Stimulated activated CD4-positive, alpha-beta T cell treated with anti-CD3 and anti-CD28 coated beads, Interleukin-15, amount 100 ng/mL, for 48 hours (primary cell): Measurements from ENCODE around the gene UBTD2.

Experiments used
- DNase-seq, 2 donors: peaks; one replicate each; pipeline ENCODE4 v3.0.0-alpha.2; 2020; ENCODE audit warnings: low read depth in 2 of 2

Gene UBTD2

DNA sequence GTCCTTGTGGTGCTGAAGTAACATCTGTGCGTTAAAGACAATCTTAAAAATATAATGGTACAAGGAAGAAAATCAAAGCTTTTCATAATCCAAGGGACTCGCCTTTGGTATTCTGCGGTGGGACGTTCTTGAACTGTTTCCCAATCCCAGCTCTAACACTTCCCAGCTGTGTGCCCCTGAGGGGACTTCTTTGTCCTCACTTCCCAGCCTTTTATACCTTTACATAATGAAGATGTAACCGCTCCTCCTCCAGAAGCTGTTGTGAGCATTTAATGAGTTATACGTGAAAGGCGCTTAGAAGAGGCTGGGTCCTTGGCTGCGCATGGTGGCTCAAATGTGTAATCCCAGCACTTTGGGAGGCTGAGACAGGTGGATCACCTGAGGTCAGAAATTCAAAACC lies 112.4 kb downstream of the UBTD2 start:
- DNase-seq: no peak

DNA sequence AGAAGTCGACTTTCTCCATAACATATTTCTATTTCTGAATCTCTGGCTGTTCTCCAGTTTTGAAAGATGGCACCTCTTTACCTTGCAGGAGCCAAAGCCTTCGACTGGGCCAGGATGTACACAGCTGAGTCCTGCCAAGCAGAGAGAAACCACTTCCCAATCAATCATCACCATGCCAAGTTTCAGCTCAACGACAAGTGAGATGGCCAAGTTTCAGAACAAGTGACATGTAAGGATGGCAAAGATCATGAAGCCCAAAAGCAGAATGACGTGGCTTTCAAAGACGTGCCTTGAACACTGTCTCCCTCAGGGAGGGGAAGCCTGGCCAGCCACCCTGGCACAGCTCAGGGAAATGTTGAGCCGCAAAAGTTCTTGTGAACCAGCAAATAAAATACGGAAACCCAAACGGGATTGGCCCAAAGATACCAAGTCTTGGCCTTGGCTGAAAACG lies 113.3 kb downstream of the UBTD2 start:
- no peak for DNase-seq

DNA sequence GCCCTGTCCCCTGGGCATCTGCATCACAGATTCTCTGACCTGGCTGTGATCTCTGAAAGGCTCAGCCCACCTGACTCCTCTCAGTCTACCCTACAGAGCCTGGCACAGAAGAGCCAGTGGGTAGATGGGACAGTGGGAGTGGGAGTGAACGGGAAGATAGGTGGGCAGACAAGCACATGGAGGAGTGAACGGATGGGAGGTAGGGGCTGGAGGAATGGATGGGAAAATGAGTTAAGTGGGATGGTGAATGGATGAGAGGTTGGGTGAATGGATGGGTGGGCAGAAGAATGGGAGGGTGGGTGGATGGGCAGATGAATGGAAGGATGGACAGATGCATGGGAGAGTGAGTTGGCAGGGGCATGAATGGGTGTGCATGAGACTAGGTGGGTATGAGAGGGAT lies 114.3 kb downstream of the UBTD2 start:
- DNase-seq: no peak

DNA sequence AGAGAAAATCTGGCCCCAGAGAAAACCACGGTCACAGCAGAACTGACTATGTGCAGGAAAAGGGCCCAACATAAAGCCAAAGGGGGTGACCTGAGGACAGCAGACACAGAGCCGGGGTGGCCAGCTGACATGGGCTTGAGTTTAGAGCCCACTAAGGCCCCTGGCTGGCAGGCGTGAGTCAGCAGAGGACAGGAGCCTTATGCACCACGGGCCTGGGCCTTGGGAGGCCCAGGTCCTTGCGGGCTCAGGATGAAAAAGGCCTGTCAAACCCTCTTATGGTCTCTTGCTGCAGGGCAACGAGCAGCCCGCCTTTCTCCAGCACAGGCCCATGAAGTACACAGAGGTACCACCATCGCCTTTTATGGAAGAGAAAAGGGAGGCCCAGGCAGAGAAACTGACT lies 115.3 kb downstream of the UBTD2 start:
- DNase-seq: no peak

DNA sequence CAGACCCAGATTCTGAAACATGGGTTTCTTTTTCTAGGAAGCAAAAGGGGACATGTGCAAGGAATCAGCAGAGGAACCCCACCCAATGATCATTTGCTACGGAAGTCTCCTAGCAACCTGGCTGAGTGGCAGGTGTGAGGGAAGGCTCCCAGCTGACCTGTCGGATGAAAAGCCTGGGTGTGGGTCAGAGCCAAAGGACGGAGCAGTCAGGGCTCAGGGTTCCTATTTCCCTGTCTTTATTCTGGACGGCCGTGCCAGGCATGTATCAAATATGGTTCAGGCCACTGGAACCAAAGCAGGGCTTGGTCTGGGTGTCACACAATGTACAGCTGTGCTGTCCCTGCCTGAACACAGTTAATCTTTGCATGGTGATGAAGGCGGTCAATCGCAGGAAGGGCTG lies 115.7 kb downstream of the UBTD2 start:
- no peak for DNase-seq

DNA sequence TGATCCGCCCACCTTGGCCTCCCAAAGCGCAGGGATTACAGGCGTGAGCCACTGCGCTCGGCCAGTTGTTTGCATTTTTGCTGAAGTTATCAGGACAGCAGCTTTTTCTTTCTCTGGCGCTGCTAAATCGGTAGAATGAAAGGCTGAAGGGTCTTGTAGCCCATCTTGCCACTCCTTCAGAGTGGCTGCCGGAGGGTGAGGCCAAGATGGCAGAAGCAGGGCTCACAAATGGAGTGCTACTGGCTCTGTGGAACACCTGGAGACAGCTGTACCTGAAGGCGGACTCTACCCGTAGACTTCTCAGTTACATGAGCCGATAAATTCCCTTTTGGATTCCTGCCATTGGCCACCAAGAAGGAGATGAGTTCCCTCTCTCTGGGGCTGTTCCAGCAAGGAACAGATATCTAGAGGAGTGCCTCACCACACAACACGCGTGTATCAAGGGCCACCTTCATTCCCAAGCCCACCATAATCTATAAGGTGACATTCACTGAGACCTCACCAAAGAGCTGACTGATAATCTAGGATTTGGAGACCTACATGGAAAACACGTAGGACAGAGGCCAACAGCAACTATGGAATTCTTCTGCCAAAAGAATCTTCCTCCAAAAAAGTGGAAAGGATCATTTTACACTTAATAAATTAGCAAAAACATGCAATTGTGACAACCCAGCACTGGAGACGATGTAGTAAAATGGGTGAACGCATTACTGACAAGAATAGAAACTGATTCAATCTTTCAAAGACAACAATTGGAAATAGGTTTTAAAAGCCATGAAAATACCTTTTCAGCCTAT lies 117.3 kb downstream of the UBTD2 start:
- no peak for DNase-seq

DNA sequence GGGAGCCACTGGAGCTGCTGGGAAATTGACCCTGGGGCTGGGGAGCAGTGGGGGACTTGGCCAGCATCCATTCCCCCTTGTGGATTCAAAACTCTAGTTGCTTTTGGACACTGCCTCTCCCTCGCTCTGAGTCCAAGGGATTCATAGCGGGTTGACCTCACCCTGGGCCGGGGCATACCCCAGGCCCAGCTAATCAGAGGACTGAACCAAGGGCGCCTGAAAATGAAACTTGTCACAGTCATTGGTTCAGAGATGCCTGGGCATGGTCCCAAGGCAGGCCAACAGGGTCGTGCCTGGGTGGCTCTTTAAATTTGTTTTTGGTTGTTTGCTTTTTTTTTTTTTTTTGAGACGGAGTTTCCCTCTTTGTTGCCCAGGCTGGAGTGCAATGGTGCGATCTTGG lies 118.1 kb downstream of the UBTD2 start:
- no peak for DNase-seq

DNA sequence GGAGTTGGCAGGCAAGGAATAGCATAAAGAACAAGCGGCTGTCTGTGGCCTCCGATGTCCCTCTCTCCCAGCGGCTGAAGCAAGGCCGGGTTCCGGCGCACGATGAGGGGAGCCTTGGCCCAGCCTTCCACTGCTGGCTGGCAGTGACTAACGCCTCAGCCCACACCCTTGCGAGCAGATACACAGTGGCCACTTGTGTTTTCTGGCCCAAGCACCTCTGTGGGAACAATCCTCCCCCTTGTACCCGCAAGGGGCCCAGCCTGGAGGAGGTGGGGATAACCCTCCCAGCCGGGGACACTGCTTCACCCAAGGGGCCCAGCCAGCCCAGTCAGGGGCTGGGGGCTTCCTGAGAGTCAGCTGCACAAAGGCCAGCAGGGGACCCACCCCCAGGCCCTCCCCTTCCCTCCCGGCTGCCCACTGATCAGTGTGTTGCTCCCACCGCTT lies 118.8 kb downstream of the UBTD2 start:
- DNase-seq: no peak

DNA sequence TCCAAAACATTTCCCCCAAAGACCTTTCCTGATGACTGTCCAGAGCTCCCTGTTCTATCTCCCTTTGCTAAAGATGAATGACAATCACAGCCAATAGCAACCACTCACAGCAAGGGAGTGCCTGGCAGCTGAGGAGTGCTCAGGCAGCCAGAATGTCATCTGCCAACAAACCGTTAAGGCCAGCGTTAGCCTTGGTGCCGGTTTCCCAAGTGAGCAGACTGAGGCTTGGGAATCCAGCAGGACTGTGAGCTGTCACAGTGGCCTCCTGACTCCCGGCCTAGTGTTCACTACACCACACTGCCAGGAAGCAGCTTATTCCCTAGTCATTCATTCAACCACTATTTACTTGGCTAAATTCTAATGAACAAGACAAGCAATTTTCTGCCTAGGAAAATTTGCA lies 120.2 kb downstream of the UBTD2 start:
- DNase-seq: no peak

DNA sequence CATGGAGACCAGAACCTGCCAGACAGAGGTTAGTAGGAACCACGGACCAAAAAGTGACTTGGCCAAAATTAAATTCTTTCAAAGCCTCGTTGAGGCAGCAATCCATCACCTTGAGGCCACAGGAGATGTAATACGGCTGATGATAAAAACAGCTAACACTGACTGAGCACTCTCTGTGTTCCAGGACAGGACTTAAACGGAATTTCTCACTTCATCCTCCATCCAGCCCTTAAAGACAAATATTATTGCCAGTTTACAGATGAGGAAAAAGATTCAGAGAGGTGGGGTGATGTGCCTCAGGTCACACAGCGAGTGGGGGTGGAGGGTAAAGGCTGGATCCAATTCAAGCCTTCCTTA lies 120.6 kb downstream of the UBTD2 start:
- DNase-seq: no peak

DNA sequence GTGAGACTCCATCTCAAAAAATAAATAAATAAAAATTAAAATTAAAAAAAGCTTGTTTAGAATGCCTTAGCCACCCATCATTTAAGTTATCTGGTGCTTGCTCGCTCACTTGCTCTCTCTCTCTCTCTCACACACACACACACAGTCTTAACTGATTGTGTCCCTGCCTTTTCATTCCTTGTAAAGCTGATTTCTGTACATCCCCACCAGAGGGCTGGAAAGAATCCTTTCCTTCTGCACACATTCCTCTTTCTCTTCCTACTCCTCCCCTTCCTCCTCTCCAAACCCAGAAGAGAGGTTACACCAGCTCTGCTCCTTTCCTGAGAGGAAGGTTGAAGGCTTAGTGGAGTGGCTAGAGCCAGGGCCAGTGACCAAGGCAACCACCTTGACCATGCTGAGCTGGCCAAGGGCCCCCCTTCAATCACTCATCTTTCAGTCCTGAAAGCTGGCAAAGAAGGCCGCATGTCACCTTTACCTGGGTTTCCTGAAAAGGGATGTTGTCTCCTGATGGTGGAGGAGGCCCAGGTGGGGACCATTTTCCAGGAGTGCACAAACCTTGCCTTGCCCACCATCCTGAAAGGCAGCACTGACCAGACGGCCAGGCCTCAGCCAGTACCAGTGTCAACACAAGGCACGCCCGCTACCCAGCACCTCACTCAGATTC lies 121.1 kb downstream of the UBTD2 start:
- no peak for DNase-seq

DNA sequence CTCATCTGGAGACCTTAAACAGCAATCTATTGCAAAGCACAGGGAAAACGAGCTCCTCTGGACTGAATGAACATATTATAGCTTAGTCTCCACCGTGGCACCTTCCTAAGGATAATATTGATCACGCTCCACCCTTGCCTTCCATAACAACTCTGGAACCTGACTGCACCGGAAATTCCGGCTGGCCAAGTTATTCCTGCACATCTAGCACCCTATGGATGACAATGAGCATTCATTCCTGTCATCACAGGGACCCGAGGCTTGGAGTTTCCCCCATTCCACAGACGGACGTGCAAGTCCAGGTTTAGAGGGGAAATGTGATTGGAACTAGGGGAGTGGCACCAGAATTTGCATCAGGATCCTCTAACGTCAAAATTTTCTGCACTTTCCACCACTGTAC lies 123.1 kb downstream of the UBTD2 start:
- DNase-seq: no peak
